GM12878 (cell line): Measurements from ENCODE around the gene PGAP3. TPM values are rescaled to one million over a fixed set of nuclear protein-coding genes. Genes with fewer than 3 reads are reported as not detected.

ENCODE experiments used
- ATAC-seq: fragments of 200-7000 bp; cut with Tn5 transposase; 3 replicates; pipeline ENCODE4 v1.9.1; 2020; ENCODE audit warnings: mild to moderate bottlenecking, moderate library complexity
- BruUV-seq: library from RNA; stranded (reverse); fragments of 400-500 nt; replicated peaks from 2 replicates; lab custom pipeline; 2021; lab: Mats Ljungman, UMichigan
- CTCF ChIA-PET: fragments of 300-600 bp; sonication (Branson Sonifier 250); formaldehyde crosslinking; extraction: SDS; loops from one replicate; lab custom pipeline; 2021; ENCODE audit warnings: inconsistent platforms; lab: Yijun Ruan, JAX
- POLR2A ChIA-PET: fragments of 350-600 bp; formaldehyde crosslinking; extraction: SDS; loops from one replicate; lab custom pipeline; 2021; ENCODE audit warnings: inconsistent platforms; lab: Charles Lee
- RAD21 ChIA-PET: fragments of 300-600 bp; sonication (Branson Sonifier 250); formaldehyde crosslinking; loops from one replicate; lab custom pipeline; 2023; ENCODE audit warnings: antibody characterized with exemption; ENCODE audit not compliant: unreplicated experiment; lab: Charles Lee
- SMC1A ChIA-PET: fragments of 300-600 bp; sonication (Branson Sonifier 250); formaldehyde crosslinking; loops from one replicate; lab custom pipeline; 2023; ENCODE audit not compliant: unreplicated experiment, uncharacterized antibody; lab: Charles Lee
- DNase-seq: peaks from one replicate; pipeline ENCODE4 v3.0.0-alpha.2; 2011; ENCODE audit warnings: low read depth, low spot score
- FAIRE-seq: peaks from 3 replicates; lab custom pipeline; 2011; peaks lifted over from hg19 to GRCh38; lab: Jason Lieb, UNC
- H2AFZ ChIP-seq: 2 replicates; pipeline ENCODE4 v1.6.0; 2011; ENCODE audit warnings: low read depth, low read length, control low read depth; ENCODE audit not compliant: control insufficient read depth
- H3K27ac ChIP-seq: 2 replicates; pipeline ENCODE4 v1.5.1; 2011; ENCODE audit warnings: control low read depth; ENCODE audit not compliant: control insufficient read depth, insufficient read depth
- H3K27me3 ChIP-seq, 2 experiments: replicated peaks in 1 of 2; 2 replicates each; pipeline versions ENCODE4 v1.6.0 to v1.6.1; 2011; ENCODE audit warnings: low read length in 1 of 2; ENCODE audit not compliant: control insufficient read depth in 2 of 2, insufficient read depth in 2 of 2
- H3K36me3 ChIP-seq, 2 experiments: 2 replicates each; pipeline ENCODE4 v1.5.1; 2011; ENCODE audit warnings: low read length in 1 of 2; ENCODE audit not compliant: control insufficient read depth in 2 of 2, insufficient read depth in 2 of 2
- H3K4me1 ChIP-seq: 2 replicates; pipeline ENCODE4 v1.6.1; 2011; ENCODE audit warnings: mild to moderate bottlenecking, low read length, moderate library complexity, mixed read lengths; ENCODE audit not compliant: control insufficient read depth, insufficient read depth
- H3K4me2 ChIP-seq: 2 replicates; pipeline ENCODE4 v1.6.0; 2011; ENCODE audit warnings: control low read depth; ENCODE audit not compliant: control insufficient read depth, insufficient read depth
- H3K4me3 ChIP-seq: fragments of 200-600 bp; sonication (generic); 2 replicates; pipeline ENCODE4 v1.5.1; 2016
- H3K79me2 ChIP-seq: 2 replicates; pipeline ENCODE4 v1.6.0; 2011; ENCODE audit warnings: low read length; ENCODE audit not compliant: control insufficient read depth, insufficient read depth
- H3K9ac ChIP-seq: 2 replicates; pipeline ENCODE4 v1.8.0; 2011; ENCODE audit warnings: low read length, control low read depth, mixed read lengths; ENCODE audit not compliant: control insufficient read depth, insufficient read depth
- H3K9me3 ChIP-seq: replicated peaks from 3 replicates; pipeline ENCODE4 v1.5.1; 2011; ENCODE audit warnings: mild to moderate bottlenecking, low read length; ENCODE audit not compliant: control insufficient read depth, insufficient read depth
- H4K20me1 ChIP-seq: 2 replicates; pipeline ENCODE4 v1.6.0; 2011; ENCODE audit not compliant: control insufficient read depth, insufficient read depth
- BACH1 ChIP-seq: fragments of 450-650 bp; IDR thresholded peaks from 2 replicates; pipeline ENCODE4 v1.6.1; 2017; ENCODE audit warnings: mild to moderate bottlenecking, borderline replicate concordance
- CHD1 ChIP-seq: IDR thresholded peaks from 2 replicates; pipeline ENCODE4 v1.6.1; 2012; ENCODE audit warnings: low read depth, low read length, improper control_type of control experiment
- CHD2 ChIP-seq: IDR thresholded peaks from 2 replicates; pipeline ENCODE4 v1.6.1; 2011; ENCODE audit warnings: low read depth, low read length, improper control_type of control experiment, borderline replicate concordance
- DPF2 ChIP-seq: fragments of 450-650 bp; IDR thresholded peaks from 2 replicates; pipeline ENCODE4 v1.6.1; 2017; ENCODE audit warnings: mild to moderate bottlenecking
- EZH2 ChIP-seq: IDR thresholded peaks from 2 replicates; pipeline ENCODE4 v1.6.1; 2012; ENCODE audit warnings: low read depth, mild to moderate bottlenecking, control low read depth, inconsistent platforms, low read length, borderline replicate concordance; ENCODE audit not compliant: control insufficient read depth
- GATAD2B ChIP-seq: fragments of 450-650 bp; conservative IDR thresholded peaks from 2 replicates; pipeline ENCODE4 v1.6.1; 2017; ENCODE audit warnings: low read depth, mild to moderate bottlenecking, moderate library complexity
- IKZF2 ChIP-seq, 2 experiments: fragments of 450-650 bp; IDR thresholded peaks; 2 replicates each; pipeline ENCODE4 v1.6.1; 2017; ENCODE audit warnings: mild to moderate bottlenecking in 2 of 2, moderate library complexity in 2 of 2
- MAX ChIP-seq: IDR thresholded peaks from 2 replicates; pipeline ENCODE4 v1.6.1; 2012; ENCODE audit warnings: low read depth, low read length, improper control_type of control experiment
- NFXL1 ChIP-seq: fragments of 450-650 bp; IDR thresholded peaks from 2 replicates; pipeline ENCODE4 v1.6.1; 2017; ENCODE audit warnings: antibody characterized with exemption, mild to moderate bottlenecking, borderline replicate concordance
- PAX8 ChIP-seq: fragments of 450-650 bp; IDR thresholded peaks from 2 replicates; pipeline ENCODE4 v1.6.1; 2017; ENCODE audit warnings: mild to moderate bottlenecking, moderate library complexity
- SUZ12 ChIP-seq: fragments of 200-600 bp; sonication (generic); IDR thresholded peaks from one replicate; pipeline ENCODE4 v1.6.1; 2018; ENCODE audit warnings: antibody characterized with exemption, mild to moderate bottlenecking; ENCODE audit not compliant: unreplicated experiment
- ZBTB11 ChIP-seq: fragments of 450-650 bp; formaldehyde crosslinking; IDR thresholded peaks from 2 replicates; pipeline ENCODE4 v1.5.0; 2022; ENCODE audit warnings: mild to moderate bottlenecking, missing genetic modification characterization
- ZNF687 ChIP-seq: fragments of 450-650 bp; IDR thresholded peaks from 2 replicates; pipeline ENCODE4 v1.6.1; 2017; ENCODE audit warnings: mild to moderate bottlenecking, moderate library complexity
- WGBS: methylation state at CpG from one replicate; pipeline ENCODE4 v1.1.6; 2016; ENCODE audit warnings: low lambda C conversion rate; ENCODE audit not compliant: insufficient replicate concordance, insufficient coverage; ENCODE audit errors: missing lambda C conversion rate; 5-methylcytosine and 5-hydroxymethylcytosine counted together
- in situ Hi-C: fragments of 300-500 bp; cut with MboI; formaldehyde crosslinking; loops from 9 replicates; pipeline ENCODE4 v1.14.3; 2018; ENCODE audit warnings: mixed read lengths
- intact Hi-C: fragments of 100-400 bp; cut with micrococcal nuclease; formaldehyde crosslinking; loops from one replicate; pipeline ENCODE4 v1.14.2; 2022; ENCODE audit not compliant: unreplicated experiment
- polyA plus RNA-seq, 11 experiments: library from polyadenylated mRNA; depleted of rRNA in 4 of 11; unstranded in 6 of 11; stranded (reverse) in 5 of 11; fragments of >200 nt; fragmentation: Nextera tagmentation in 4 of 11; fragmentation: Illumina TruSeq in 1 of 11; extraction: Ambion mirVana in 4 of 11; extraction: Trizol in 1 of 11; gene quantifications; 1 replicate in 1 of 11; 2 replicates in 10 of 11; pipeline versions ENCODE4 v1.2.1 to v1.2.3, GENCODE V29; 2011 to 2016; ENCODE audit warnings: inconsistent platforms in 2 of 11, missing spikeins in 2 of 11, low read depth in 1 of 11
- total RNA-seq, 4 experiments: library from RNA; depleted of rRNA in 3 of 4; stranded (reverse); fragments of >200 nt in 3 of 4; fragmentation: Illumina TruSeq in 1 of 4; extraction: Trizol in 1 of 4; gene quantifications; 2 replicates each; pipeline versions ENCODE4 v1.2.1 to v1.2.3, GENCODE V29; 2013 to 2021

Gene PGAP3
- total and polyA plus RNA-seq, 10 of the 15 experiments (the other 5 are each of a cell fraction or from before 2014, with no cell fraction given) = 0.21 to 10.0 (median 5.3) TPM

GRCh38 chr17:39658346-39658745, 29.5 kb downstream of the PGAP3 start:
- ATAC-seq = no peak
- Histone ChIP-seq H3K27me3 (no peaks in the 10 kb centered on the region), H3K4me2 (no peak overlapping the region), H2AFZ (no peak overlapping the region), H3K4me1 (peaks cover 6% of the 10 kb centered on the region; the same call in 1 of the 2 replicates), H3K79me2 (no peaks in the 10 kb centered on the region; the same call in 1 of the 2 replicates), H3K27ac (no peak overlapping the region), H3K36me3 (peaks cover 16 to 28% of the 10 kb centered on the region in 2 experiments; a peak in 3 of 4 replicates), H3K9me3 (no peaks in the 10 kb centered on the region), H3K9ac (no peak overlapping the region), H4K20me1 (no peaks in the 10 kb centered on the region), H3K4me3 (no peak overlapping the region)
- WGBS = 99% methylated on average over 11 of the region's 11 CpGs
- DNase-seq = no peak
- POLR2A ChIA-PET = no interaction called here
- SMC1A ChIA-PET = no interaction called here
- FAIRE-seq = no peak
- CTCF ChIA-PET = interaction anchor here (1.1 to 2.1 kb wide), 2 partner anchors 34 to 37 kb away, joined by 4 to 6 read pairs; no protein-coding TSS in a partner anchor
- RAD21 ChIA-PET = no interaction called here
- intact Hi-C loops (no loop called here), in situ Hi-C loops (no loop called here)
- TF ChIP-seq MAX = no peak
- TF ChIP-seq CHD1 = no peak
- TF ChIP-seq GATAD2B = no peak
- no peak for TF ChIP-seq SUZ12
- TF ChIP-seq ZBTB11 (CRISPR knock-in tag) = no peak
- TF ChIP-seq CHD2 = no peak
- no peak for TF ChIP-seq IKZF2 (IDR thresholded peaks at IDR 0.05)
- TF ChIP-seq PAX8 = no peak
- no peak for TF ChIP-seq NFXL1
- no peak for TF ChIP-seq BACH1
- TF ChIP-seq DPF2 = no peak
- no peak for TF ChIP-seq ZNF687
- TF ChIP-seq EZH2 = no peak
- BruUV-seq = no TSS peak
